RWPE1 (cell line): ENCODE measurements around the gene OSBPL1A.

Experiments
- CTCF ChIA-PET: fragments of 350-600 bp; sonication (Branson Sonifier 250); formaldehyde crosslinking; extraction: SDS; loops from one replicate; lab custom pipeline; 2021; lab: Yijun Ruan, JAX
- POLR2A ChIA-PET: fragments of 400-600 bp; formaldehyde crosslinking; extraction: SDS; loops from one replicate; lab custom pipeline; 2020; ENCODE audit warnings: antibody characterized with exemption; ENCODE audit not compliant: low non-redundant PET; lab: Yijun Ruan, JAX
- DNase-seq: peaks from one replicate; pipeline ENCODE4 v3.0.0; 2012; ENCODE audit warnings: low spot score
- H3K27ac ChIP-seq: fragments of 450-650 bp; 2 replicates; pipeline ENCODE4 v1.5.1; 2017
- CTCF ChIP-seq: fragments of 450-650 bp; conservative IDR thresholded peaks from 2 replicates; pipeline ENCODE4 v1.5.1; 2017; ENCODE audit warnings: low read depth, mild to moderate bottlenecking

The OSBPL1A gene

GRCh38 chr18:24263050-24263449, 134.6 kb downstream of the OSBPL1A start:
- no peak overlapping the region for H3K27ac ChIP-seq
- no peak for DNase-seq
- ChIA-PET CTCF (no interaction called here), POLR2A (no interaction called here)
- no peak for TF ChIP-seq CTCF

GRCh38 chr18:24262087-24262486, 135.5 kb downstream of the OSBPL1A start:
- ChIA-PET CTCF (no interaction called here), POLR2A (no interaction called here)
- DNase-seq = no peak
- TF ChIP-seq CTCF = no peak
- H3K27ac ChIP-seq = no peak overlapping the region

DNA sequence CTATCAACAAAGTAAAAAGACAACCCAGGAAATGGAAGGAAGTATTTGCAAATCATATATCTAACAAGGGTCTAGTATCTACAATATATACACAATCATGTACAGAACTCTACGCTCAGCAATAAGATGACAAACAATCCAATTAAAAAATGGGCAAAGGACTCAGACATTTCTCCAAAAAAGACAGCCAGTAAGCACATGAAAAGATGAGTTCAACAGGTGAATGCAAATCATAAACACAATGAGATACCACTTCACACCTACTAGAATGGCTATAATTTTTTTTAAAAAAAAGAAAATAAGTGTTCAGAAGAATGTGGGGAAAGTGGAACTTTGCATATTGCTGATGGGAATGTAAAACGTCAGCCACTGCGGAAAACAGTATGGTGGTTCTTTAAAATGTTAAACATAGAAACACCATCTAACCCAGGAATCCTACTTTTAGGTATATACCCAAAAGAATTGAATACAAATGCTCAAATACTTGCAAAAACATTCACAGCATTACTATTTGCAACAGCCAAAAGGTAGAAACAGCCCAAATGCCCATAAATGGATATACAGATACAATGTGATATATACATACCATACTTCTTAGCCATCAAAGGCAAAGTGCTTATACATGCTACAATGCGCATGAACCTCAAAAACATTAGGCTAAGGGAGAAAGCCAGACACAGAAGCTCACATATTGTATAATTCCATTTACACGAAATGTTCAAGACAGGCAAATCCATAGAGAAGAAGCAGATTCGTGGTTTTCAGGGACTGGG, 137.6 kb downstream of the OSBPL1A start:
- TF ChIP-seq CTCF = no peak
- no peak for DNase-seq
- POLR2A ChIA-PET = no interaction called here
- CTCF ChIA-PET = no interaction called here
- no peak overlapping the region for H3K27ac ChIP-seq

- no peak for TF ChIP-seq CTCF
- CTCF ChIA-PET = no interaction called here
- no peak overlapping the region for H3K27ac ChIP-seq
- no peak for DNase-seq
- POLR2A ChIA-PET = no interaction called here
Measured at GRCh38 chr18:24254071-24254470, 143.6 kb downstream of the OSBPL1A start.

DNA sequence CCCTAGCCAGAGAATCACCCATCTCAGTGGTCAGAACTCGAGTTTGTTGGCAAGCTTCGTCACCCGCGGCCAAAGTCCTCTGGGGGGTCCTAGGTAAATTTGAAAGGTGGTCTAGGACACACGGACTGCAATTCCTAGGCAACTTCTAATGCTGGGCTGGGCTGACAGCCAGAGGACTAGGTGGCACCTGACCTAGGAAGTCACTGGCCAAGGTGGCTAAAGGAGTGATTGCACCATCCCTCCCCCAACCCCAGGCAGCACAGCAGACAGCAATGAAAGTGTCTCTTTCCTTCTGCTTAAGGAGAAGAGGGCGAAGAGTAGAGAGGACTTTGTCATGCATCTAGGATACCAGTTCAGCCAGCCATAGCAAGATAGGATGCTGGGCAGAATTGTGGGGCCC, 147.9 kb downstream of the OSBPL1A start:
- ChIA-PET CTCF (no interaction called here), POLR2A (no interaction called here)
- no peak for TF ChIP-seq CTCF
- DNase-seq = no peak
- no peak overlapping the region for H3K27ac ChIP-seq

DNA sequence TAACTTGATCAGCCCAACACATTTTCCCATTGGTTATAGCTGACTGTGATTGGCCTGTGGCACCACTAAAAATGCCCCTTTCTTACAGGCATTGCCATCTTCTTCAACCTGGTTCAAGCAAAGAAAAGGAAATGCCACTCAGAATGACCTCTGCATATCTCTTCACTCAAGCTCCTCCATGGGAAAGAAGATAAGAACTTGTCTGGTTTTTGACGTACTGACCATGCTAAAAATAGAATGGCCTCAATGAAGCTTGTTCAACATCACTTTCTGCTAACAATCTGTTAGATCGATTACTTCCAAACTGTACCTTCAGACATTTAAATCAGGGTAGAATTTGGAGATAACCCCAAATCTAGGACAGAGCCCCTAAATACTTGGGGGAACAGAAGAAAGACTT, 149.3 kb downstream of the OSBPL1A start:
- no peak for DNase-seq
- ChIA-PET POLR2A (no interaction called here), CTCF (no interaction called here)
- H3K27ac ChIP-seq = no peak overlapping the region
- TF ChIP-seq CTCF = no peak
